ENCODE results near the gene LRBA.

DNA sequence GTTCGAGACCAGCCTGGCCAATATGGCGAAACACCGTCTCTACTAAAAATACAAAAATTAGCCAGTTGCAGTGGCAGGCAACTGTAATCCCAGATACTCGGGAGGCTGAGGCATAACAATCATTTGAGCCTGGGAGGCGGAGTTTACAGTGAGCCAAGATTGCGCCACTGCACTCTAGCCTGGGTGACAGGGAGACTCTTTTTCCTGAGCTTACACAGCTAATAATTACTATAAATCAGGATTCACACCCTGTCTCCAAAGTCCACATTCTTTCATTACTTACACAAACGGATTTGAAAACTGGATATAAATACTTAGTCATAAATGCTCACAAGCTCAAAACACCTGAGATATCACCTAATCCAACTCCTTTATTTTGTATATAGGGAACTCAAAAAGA, 151.6 kb downstream of the LRBA start:
- TF ChIP-seq, protein P1, sequence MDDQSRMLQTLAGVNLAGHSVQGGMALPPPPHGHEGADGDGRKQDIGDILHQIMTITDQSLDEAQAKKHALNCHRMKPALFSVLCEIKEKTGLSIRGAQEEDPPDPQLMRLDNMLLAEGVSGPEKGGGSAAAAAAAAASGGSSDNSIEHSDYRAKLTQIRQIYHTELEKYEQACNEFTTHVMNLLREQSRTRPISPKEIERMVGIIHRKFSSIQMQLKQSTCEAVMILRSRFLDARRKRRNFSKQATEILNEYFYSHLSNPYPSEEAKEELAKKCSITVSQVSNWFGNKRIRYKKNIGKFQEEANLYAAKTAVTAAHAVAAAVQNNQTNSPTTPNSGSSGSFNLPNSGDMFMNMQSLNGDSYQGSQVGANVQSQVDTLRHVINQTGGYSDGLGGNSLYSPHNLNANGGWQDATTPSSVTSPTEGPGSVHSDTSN (IDR thresholded peaks at IDR 0.05) = no peak
- TF ChIP-seq, protein P2, sequence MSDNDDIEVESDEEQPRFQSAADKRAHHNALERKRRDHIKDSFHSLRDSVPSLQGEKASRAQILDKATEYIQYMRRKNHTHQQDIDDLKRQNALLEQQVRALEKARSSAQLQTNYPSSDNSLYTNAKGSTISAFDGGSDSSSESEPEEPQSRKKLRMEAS (IDR thresholded peaks at IDR 0.05) = no peak
- no peak for TF ChIP-seq HDAC2 (IDR thresholded peaks at IDR 0.05)
- TF ChIP-seq, protein P3, sequence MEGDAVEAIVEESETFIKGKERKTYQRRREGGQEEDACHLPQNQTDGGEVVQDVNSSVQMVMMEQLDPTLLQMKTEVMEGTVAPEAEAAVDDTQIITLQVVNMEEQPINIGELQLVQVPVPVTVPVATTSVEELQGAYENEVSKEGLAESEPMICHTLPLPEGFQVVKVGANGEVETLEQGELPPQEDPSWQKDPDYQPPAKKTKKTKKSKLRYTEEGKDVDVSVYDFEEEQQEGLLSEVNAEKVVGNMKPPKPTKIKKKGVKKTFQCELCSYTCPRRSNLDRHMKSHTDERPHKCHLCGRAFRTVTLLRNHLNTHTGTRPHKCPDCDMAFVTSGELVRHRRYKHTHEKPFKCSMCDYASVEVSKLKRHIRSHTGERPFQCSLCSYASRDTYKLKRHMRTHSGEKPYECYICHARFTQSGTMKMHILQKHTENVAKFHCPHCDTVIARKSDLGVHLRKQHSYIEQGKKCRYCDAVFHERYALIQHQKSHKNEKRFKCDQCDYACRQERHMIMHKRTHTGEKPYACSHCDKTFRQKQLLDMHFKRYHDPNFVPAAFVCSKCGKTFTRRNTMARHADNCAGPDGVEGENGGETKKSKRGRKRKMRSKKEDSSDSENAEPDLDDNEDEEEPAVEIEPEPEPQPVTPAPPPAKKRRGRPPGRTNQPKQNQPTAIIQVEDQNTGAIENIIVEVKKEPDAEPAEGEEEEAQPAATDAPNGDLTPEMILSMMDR (IDR thresholded peaks at IDR 0.05) = no peak
- no peak for TF ChIP-seq SMC3 (IDR thresholded peaks at IDR 0.05)
- TF ChIP-seq NR3C1 (IDR thresholded peaks at IDR 0.05) = no peak
- TF ChIP-seq, protein P4, sequence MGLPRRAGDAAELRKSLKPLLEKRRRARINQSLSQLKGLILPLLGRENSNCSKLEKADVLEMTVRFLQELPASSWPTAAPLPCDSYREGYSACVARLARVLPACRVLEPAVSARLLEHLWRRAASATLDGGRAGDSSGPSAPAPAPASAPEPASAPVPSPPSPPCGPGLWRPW (IDR thresholded peaks at IDR 0.05) = no peak

Data from A549 (cell line).